ENCODE data around the gene IWS1.
"Not testable (repeated sequence)": the region's sequence is repeated elsewhere in the genome, so short reads cannot be mapped to it uniquely, and the experiment has no call there.

The IWS1 gene

DNA sequence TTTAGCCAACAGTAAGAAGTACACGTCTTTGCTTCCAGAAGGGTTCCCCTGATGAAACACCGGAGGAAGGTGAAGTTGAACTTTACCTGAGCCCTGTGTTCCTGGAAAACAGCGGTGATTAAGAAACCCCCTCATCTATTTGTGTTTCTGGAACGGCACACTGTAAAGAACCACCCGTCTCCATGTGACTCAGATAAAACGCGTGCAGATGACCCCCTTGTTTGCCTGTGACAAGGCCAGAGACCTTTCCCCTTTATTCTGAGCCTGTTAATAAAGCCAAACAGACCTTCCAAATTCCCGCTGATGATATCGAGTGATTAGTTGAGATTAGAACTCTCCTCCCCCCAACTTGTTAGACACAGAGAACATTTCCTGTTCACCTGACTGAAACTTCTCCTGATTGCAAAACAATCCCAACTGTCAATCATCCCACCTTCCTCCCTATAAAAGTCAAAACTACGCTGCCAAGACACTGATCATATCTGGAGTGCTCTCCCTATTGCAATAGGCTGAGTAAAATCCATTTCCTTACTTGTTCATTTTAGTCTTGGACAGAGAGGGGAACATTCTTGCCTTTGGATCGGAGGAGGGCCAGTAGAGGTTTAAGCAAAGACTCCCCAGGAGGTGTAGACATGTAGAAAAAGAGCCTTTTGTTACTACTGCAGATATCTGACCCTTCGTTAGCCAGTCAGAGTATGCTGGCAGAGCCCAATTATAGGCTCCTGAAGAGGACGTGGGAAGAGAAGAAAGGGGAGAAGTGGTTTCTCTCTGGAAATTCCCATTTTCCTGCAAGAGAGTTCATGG, 914 bp upstream of the IWS1 start:
- DNase-seq = no peak

DNA sequence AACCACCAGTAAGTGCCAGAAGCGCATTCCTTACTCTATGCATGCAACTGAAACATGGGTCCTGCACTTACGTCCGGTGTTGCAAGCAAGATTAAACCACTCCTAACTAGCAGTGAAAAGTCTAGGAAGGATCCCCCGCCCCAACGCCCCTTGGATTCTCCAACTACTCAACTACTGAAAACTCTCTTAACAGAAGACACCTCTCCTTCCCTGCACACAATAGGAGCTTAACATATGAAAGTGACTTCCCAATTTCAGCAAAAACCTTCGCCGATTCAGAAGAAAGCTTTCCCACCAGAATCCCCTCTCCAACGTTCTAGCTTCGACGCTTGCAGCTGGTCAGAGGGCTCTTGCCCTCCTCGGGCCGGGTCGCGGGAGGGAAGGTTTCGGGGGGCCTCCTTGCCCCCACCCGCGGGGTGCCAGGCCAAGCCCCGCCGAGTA, 578 bp downstream of the IWS1 start:
- no peak for DNase-seq

DNA sequence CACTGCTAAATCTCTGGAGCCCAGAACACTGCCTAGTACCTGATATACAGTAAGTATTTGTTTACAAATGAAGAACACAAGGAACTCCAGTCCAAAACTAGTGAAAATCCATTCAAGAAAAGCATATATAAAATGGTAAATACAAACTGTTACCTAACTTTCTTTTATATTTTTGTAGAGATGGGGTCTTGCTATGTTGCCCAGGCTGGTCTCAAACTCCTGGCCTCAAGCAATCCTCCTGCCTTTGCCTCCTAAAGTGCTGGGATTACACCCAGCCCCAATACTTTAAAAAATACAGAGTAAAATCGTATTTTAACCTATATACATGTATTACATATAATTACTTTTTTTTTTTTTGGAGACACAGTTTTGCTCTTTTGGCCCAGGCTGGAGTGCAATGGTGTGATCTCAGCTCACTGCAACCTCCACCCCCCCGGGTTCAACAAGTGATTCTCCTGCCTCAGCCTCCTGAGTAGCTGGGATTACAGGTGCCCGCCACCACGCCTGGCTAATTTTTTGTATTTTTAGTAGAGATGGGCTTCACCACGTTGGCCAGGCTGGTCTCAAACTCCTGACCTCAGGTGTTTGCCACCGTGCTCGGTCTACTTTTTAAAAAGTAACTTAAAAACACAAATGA, 2.0 kb downstream of the IWS1 start:
- not testable (repeated sequence) for DNase-seq

DNA sequence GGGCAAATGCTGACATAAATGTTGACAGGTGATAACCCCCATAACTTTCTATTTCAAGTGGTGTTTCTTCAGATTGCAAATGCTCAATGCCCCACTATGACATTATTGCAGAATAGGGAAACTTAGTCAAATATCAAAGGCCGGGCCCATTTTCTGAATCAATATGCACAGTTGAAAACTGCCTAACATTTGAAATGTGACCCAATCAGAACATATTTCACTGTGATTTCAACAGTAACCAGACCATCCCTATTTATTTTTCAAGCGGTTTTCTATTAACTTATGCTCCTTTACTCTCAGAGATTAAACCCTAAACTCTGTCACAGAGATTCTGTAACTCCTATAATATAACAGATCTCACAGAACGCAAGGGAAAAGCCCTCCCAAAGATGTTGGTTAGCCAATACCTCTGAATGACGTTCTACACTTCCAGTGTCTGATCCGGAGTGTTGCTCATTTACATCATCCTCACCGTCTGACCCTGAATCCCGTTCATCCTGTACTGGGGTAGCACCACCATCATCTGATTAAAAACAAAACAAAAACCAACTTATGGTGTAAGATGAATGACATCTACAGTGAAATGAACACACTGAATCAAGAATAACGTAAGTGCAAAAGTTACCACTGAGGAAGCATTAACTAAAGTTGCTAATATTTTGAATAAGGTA, 2.9 kb downstream of the IWS1 start:
- no peak for DNase-seq

DNA sequence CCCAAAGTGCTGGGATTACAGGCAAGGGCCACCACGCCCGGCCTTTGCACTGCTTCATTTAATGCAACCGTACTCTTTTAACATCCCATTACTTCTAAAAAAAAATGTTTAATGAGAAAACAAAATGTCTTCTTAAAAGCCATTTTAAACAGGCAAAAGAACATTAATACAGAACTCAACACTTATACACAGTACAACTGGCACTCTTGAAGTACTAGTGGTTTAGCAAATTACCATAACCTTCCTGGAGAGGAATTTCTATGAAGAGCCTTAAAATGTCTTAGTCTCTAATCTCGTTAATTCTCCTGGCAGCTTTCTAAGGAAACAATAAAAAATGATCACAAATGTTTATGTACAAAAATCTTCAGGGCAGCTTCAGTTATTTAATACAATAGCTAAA, 5.9 kb downstream of the IWS1 start:
- no peak for DNase-seq

DNA sequence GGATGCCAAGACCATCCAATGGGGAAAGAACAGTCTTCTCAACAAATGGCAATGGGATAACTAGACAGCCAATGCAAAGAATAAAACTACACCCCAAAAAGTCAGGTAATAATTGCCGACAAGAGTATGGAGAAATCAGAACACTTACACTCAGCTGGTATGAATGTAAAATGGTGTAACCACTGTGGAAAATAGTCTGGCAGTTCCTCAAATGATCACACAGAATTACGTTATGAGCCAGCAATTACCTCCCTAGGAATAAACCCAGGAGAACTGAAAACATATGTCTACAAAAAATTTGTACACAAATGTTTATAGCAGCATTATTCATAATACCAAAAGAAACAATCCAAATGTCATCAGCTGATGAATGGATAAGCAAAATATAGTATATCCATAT, 8.8 kb downstream of the IWS1 start:
- no peak for DNase-seq

DNA sequence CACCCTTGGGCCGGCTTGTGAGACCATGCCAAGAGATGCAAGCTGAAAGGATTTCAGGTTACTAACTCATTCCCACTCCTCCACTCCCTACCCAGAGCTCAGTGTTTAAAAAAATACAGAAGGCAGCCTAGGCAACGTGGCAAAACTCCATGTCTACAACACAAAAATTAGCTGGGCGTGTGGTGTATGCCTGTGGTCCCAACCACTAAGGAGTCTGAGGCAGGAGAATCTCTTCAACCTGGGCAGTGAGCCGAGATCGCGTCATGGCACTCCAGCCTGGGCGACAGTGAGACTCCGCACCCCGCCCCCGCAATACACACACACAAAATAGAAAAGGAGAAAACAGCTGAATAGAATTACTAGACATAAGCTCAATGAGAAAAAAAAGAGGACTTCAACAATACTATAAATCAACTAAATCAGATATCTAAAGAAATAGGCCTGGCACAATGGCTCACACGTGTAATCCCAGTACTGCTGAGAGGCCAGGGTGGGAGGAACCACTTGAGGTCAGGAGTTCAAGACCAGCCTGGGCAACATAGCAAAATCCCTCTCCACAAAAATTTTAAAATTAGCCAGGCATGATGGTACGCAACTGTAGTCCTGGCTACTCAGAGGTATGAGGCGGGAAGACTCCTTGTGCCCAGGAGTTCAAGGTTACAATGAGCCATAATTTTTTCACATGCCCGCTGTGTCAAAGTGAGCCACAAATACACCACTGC, 10.1 kb downstream of the IWS1 start:
- no peak for DNase-seq

DNA sequence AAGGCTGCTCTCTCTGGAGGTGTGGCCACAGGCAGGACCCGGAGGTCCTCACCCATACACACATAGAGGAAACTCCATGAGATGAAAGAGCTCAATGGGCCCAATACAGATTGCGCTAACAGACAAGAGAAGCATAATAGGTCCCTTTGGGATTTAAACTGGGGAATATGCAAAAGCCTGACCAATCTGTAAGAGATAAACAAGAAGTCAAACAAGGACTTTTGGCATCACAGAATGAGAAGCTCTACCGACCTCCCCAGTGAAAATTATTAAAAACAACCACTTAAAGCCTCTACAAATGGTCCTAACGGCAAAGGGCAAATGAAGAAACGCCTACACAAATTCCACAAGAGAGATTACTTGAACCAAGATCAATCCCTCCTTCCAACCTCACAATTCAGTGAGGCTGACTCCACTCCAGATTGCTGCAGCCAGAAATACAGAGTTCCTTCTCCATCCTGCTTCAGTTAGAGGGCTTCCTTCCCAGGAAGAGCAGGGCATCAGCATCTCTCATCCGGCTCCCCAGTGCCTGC, 10.8 kb downstream of the IWS1 start:
- peak; percentile 9 for DNase-seq

DNA sequence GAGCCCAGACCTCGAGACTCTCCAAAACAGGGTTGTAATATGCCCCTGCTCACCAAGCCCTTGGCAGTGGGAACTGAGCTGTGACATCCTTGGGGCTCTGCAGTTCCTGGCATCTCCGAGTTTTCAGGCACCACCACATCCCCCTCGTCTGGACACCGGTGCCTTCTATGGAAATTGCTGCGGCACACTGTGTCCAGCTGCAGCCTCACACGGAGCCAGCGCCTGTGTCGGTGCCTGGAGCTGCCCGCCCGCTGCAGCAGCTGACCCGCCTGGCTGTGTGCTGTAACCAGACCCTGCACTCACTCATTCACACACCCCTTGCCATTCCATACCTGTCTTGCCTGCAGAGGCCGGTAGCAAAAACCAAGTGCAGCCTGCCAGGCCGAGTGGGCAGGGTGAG, 11.8 kb downstream of the IWS1 start:
- DNase-seq = no peak

DNA sequence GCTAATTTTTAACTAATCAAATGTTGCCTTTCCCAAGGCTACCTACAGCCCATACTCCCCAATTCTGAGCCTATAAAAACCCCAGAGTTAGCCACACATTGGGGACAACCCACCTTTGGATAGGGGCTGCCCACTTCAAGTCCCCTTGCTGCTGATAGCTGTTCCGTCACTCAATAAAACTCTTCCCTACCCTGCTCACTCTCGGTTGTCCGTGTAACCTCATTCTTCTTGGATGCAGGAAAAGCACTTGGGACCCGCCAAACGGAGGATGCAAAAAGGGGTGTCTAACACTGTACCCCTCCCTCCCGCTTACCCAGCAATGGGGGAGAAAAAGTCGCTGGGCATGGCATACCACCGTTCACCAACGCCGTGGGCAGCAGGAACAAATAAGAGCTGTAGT, 12.2 kb downstream of the IWS1 start:
- DNase-seq = no peak

DNA sequence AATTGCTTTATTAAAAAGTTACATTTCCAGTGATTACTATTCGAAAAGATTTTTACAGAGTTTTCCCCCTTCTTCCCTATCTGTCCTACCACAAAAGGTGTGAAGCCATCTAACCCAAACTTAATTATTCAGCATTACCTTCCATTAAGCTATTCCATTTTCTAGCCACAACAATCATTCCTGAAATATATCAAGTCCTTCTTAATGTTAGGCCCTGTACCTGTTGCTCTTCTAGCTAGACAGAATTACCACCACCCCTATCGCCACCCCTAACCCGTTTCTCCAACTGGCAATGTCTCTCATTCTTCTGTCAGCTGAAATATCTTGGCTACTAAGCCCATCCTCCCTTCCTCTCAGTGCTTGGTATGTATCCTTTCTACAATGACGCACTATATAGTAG, 13.9 kb downstream of the IWS1 start:
- DNase-seq = no peak

DNA sequence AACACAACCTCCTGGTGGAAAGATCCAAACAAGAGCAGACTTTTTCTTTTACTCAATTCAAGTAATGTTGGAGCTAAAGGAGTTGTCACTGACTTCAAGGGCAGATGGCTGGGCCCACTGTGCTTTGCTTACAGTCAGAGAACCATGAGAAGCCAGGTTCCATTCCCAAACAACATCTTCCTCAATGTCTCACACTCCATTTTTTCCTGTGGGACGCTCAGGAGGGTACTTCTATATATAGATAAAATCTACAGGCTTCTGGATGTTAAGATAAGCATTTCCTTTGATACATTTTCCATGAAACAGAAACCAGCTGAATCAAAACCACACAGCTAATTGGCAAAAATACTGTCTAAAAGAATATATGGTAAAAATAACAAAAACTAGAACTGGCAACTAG, 14.4 kb downstream of the IWS1 start:
- no peak for DNase-seq

DNA sequence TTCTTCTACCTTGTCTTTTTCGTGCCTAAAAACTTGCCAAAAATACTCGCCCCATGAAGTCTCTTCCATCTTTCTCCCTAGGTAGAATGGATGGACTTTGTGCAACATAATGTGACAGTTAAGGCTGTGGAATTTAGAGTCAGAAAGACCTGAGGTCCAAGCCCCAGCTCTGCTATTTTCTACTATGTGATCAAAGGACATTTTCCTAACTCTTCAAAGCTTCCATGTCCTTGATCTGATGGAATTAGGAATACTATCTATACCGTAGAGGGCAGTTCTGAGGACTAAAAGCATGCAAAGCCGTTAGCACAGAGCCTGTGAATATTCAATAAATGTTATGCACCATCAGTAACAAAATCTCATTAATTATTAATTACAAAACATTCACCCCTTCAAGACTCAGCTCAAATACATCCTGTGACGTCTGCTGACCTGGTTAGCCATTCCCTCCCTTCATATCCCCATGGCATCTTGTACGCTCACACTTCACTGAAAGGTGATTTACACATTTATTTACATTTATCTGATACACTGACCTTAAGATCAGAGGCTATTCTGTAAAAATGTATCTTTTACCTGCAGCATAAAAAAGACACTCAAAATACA, 15.1 kb downstream of the IWS1 start:
- no peak for DNase-seq

DNA sequence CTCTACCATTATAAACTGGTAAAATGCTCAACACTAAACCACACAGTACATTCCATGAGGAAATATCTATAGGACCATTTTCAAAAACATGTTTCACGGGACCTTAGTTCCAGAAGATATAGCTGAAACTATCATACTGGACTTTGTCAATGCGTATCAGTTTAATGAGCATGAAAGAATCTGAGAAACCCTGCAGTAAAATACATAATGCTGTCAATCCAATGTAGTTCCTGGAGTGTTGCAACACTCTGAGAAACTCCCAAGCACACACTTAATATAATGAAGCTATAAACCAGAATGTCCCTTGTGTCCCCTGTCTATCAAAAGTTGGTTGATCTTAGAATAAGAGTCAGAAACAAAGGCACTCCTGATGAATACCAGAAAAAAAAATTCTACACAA, 16.2 kb downstream of the IWS1 start:
- no peak for DNase-seq

DNA sequence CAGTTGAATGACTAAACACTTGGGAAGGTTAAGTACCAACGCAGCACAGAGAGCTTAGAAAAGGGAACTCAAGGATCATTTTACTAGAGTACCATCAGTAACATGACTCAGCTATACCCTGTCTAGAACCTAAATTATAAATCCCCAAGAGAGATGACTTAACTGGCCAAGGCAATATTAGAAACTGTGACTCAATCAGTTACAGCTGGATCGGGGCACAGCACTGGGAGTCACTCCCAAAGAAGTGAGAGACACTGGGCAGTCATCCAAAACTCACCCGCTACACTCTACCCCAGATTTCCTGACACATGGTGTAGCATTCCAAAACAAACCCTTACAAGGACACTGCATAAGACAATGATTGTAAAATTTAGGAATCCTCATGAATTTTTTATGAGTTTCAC, 17.7 kb downstream of the IWS1 start:
- peak; percentile 87 for DNase-seq

DNA sequence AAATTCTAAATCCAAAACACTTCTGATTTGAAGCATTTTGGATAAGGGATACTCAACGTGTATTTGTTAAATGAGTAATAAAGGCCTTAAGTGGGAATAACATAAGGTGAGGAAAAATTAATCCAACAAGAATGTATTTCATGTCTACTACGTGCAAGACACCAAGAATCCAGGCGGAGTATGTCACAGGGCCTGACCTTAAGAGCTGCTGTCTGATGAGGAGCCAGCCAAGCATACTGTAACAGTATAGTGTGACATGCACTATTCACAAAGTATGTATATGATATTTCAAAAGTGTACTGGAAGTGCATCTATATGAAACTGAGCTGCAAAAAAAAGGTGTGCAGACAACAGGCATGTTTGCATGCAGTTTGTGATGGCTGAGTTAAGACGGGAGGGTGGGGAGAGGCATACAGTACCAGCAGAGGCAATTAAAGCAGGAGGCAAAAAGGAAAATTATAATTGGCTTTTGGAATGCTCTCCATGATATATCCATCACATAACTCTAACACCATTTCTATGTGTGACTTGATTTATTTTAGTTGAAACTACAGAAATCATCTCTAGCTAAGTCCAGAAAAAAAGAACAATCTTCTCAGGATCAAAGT, 18.2 kb downstream of the IWS1 start:
- DNase-seq = no peak

DNA sequence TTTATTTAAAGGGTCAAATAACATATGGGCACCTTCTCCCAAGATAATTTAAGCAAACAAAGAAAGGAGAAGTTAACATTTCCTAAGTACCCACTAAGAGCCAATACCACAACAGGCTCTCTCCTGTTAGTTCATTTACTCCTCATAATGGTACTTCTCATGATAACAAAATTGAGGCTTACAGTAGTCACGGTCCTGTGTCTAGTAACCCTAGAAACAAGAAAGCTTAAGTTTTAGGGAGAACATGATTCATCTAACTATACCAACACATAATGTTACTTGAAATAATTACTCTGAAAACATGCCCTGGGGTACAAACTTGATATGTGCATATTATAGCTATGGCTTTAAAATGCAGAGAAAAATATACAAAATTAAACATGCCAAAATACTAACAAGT, 19.8 kb downstream of the IWS1 start:
- DNase-seq = no peak

DNA sequence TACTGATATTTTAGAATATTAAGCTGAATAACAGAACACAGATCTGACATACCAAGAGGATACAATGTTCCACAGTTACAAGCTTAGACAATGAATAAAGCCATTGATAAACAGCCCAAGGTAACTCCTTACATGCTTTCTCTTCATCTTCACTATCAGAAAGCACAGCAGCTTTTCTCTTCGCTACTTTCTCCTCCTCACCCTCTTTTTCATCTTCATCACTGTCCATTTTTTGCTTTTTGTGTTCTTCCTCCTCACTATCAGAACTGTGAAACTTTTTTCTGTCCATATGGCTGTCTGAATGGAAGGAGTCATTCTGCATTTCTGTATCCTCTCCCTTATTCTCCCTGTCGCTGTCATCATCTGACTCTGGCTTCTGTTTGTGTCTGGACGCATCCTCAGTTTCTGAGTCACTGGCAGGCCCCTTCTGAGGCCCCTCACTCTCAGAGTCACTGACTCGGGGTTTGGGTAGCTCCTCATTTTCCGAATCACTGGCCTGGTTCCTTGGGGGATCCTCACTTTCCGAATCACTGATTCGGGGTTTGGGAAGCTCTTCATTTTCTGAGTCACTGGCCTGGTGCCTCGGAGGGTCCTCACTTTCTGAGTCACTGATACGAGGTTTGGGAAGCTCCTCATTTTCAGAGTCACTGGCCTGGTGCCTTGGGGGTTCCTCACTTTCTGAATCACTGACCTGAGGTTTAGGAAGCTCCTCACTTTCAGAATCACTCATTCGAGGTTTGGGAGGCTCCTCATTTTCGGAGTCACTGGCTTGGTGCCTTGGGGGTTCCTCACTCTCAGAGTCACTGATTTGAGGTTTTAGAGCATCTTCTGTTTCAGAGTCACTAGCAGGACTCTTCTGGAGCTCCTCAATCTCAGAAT, 21.5 kb downstream of the IWS1 start:
- no peak for DNase-seq

DNA sequence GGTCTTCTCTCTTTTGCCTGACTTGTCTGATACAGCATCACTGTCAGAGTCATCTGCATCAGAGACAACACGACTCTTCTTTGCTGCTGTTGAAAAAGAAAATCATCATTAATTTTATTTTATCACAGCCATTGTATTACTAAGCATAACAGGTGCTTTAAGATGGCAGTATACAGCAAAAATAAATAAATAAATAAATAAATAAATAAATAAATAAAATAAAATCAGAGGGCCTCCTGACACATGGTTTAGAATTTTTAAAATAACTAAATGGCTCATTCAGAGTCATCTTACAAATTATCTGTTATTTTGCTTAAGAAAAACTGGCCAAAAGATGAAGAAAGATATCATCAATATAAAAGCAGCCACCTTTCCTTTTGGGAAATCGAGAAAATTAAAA, 22.8 kb downstream of the IWS1 start:
- no peak for DNase-seq

DNA sequence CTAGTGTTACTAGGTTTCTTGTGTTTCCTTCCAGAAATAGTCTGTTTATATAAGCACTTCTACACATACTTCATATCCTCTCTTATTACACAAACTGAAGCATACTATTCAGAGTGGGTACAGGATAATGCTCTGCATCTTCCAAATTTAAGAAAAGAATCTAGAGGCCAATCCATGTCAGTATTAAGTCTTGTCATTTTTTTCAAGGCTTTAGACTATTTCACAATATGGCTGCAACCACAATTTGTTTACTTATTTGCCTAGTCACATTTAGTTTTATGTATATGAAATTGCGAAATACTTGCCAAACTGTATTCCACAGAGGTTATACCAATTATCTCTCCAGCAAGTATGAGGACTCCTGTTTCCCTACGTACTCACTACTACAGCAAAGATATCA, 27.9 kb downstream of the IWS1 start:
- no peak for DNase-seq

DNA sequence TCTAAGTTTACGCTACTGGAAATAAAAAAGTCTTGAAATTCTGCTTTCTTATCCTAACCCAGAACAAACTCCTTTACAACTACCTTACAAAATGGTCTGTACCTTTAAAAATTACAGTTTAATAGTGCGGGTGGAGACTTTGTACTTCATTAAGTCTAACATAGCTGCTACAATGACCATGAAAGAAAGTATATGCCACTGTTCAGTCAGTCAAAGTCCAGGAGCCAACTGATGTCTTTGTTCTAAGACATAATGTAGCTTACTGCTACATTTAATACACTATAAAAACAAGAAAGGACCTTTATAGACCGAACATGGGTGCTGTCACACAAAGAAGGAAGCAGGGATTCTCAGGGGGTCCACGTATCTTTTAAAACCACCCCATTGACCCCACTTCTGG, 36.0 kb downstream of the IWS1 start:
- no peak for DNase-seq

Measured in NCI-H2171 treated with DMSO at 0.1 percent for 48 hours (cell line).